GM21723 (cell line): ENCODE data around the gene ZSCAN5A.
"Not testable (repeated sequence)": the region's sequence is repeated elsewhere in the genome, so short reads cannot be mapped to it uniquely, and the experiment has no call there.

ENCODE experiments used
- ATAC-seq: cut with Tn5 transposase; IDR thresholded peaks from one replicate; pipeline ENCODE4 v1.9.1; 2021; ENCODE audit warnings: mild to moderate bottlenecking, moderate library complexity; ENCODE audit not compliant: unreplicated experiment

Gene ZSCAN5A

GRCh38 chr19:56315077-56315828 lies 614 bp upstream of the ZSCAN5A start:
- peak; percentile 80 for ATAC-seq

- ATAC-seq = peak; percentile 1
Measured at GRCh38 chr19:56314018-56314380, 640 bp downstream of the ZSCAN5A start.

- no peak for ATAC-seq
Measured at GRCh38 chr19:56312787-56313657, 1.6 kb downstream of the ZSCAN5A start.

GRCh38 chr19:56312342-56312741 lies 2.3 kb downstream of the ZSCAN5A start:
- no peak for ATAC-seq

GRCh38 chr19:56310462-56310861 lies 4.2 kb downstream of the ZSCAN5A start:
- ATAC-seq = no peak

- no peak for ATAC-seq
Measured at GRCh38 chr19:56309511-56310185, 5.0 kb downstream of the ZSCAN5A start.

- ATAC-seq = no peak
Measured at GRCh38 chr19:56308792-56309191, 5.8 kb downstream of the ZSCAN5A start.

GRCh38 chr19:56307062-56307461 lies 7.6 kb downstream of the ZSCAN5A start:
- ATAC-seq = not testable (repeated sequence)

GRCh38 chr19:56306016-56306415 lies 8.6 kb downstream of the ZSCAN5A start:
- ATAC-seq = no peak

GRCh38 chr19:56304243-56304642 lies 10.4 kb downstream of the ZSCAN5A start:
- no peak for ATAC-seq

GRCh38 chr19:56301886-56302620 lies 12.6 kb downstream of the ZSCAN5A start:
- no peak for ATAC-seq

GRCh38 chr19:56301155-56301554 lies 13.5 kb downstream of the ZSCAN5A start:
- ATAC-seq = no peak

GRCh38 chr19:56299688-56300087 lies 15.0 kb downstream of the ZSCAN5A start:
- ATAC-seq = no peak

- no peak for ATAC-seq
Measured at GRCh38 chr19:56297010-56297409, 17.6 kb downstream of the ZSCAN5A start.

- ATAC-seq = no peak
Measured at GRCh38 chr19:56295531-56296455, 18.8 kb downstream of the ZSCAN5A start.

GRCh38 chr19:56294549-56294948 lies 20.1 kb downstream of the ZSCAN5A start:
- no peak for ATAC-seq

GRCh38 chr19:56291867-56292266 lies 22.8 kb downstream of the ZSCAN5A start:
- ATAC-seq = no peak

- no peak for ATAC-seq
Measured at GRCh38 chr19:56290104-56290503, 24.5 kb downstream of the ZSCAN5A start.

GRCh38 chr19:56284746-56285145 lies 29.9 kb downstream of the ZSCAN5A start:
- no peak for ATAC-seq

GRCh38 chr19:56282809-56283208 lies 31.8 kb downstream of the ZSCAN5A start:
- ATAC-seq = no peak
